Gastrocnemius medialis (tissue), 4 donors: Measurements from ENCODE around the gene CFAP77.

Experiments used
- POLR2A ChIP-seq, 2 donors: fragments of 450-650 bp; IDR thresholded peaks; one replicate each; pipeline ENCODE4 v1.6.1; 2017; ENCODE audit warnings: antibody characterized with exemption in 2 of 2, mild to moderate bottlenecking in 2 of 2, moderate library complexity in 2 of 2
- TF ChIP-seq, protein P1 (sequence below), 5 experiments: fragments of 450-650 bp in 3 of 5; fragments of 200-600 bp in 2 of 5; sonication (generic) in 2 of 5; IDR thresholded peaks in 4 of 5; conservative IDR thresholded peaks in 1 of 5; 1 replicate in 4 of 5; 2 replicates in 1 of 5; pipeline ENCODE4 v1.5.1; 2016 to 2019; ENCODE audit warnings: antibody characterized with exemption in 5 of 5, mild to moderate bottlenecking in 3 of 5, moderate library complexity in 3 of 5

DNA sequence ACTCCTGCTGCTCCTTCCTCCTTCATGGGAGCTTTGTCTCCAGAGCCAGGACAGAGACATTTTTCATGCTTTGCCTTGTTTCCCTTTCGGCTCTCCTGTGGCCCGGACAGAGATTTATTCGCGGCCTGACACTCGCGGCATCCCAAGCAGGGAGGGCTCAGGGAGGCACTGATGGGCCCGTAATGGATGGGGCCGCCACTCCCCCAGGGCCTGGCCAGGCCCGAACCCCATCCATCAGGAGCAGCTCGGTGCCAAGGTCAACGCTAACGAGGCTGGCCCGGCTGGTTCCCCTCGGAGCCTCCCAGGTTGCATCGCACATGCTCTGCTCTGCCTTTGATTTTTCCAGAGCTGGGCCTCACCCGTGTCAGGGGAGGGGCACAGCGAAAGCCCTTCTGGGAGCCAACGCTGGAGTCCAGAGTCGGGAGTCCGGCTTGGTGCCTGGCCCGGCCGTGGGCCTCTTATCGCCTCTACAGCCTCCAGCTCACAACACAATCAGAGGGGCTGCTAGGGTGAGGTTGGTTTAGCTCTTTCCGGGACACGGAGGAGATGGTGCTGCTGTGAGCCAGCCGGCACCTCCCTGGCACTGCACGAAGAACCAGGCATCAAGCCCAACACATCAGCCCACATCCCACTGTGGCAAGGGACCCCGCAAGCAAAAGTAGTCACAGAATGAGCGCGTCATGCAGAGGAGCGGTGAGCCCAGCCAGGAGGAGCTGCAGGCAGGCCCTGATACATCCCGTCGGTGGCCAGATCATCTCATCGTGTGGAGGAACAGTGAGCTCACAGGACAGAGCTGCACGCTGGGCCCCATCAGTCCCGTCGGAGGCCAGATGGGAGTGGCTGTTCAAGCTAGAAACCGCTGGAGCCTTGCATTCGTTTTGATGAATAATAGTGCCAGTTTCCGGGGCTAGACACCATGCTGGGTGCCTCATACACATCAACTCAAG is 100.2 kb downstream of the CFAP77 start:
- TF ChIP-seq, protein P1, sequence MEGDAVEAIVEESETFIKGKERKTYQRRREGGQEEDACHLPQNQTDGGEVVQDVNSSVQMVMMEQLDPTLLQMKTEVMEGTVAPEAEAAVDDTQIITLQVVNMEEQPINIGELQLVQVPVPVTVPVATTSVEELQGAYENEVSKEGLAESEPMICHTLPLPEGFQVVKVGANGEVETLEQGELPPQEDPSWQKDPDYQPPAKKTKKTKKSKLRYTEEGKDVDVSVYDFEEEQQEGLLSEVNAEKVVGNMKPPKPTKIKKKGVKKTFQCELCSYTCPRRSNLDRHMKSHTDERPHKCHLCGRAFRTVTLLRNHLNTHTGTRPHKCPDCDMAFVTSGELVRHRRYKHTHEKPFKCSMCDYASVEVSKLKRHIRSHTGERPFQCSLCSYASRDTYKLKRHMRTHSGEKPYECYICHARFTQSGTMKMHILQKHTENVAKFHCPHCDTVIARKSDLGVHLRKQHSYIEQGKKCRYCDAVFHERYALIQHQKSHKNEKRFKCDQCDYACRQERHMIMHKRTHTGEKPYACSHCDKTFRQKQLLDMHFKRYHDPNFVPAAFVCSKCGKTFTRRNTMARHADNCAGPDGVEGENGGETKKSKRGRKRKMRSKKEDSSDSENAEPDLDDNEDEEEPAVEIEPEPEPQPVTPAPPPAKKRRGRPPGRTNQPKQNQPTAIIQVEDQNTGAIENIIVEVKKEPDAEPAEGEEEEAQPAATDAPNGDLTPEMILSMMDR (IDR thresholded peaks at IDR 0.05 in 4 of 5, conservative IDR thresholded peaks at IDR 0.05 in 1 of 5), result no peak
- no peak for TF ChIP-seq POLR2A (IDR thresholded peaks at IDR 0.05)
